Lower lobe of right lung (tissue), 2 donors: ENCODE measurements around the gene CA10. TPM values are rescaled to one million over a fixed set of nuclear protein-coding genes. Genes with fewer than 3 reads are reported as not detected.

Experiments used
- ATAC-seq, 2 donors: fragments of 200-7000 bp; cut with Tn5 transposase; one replicate each; pipeline ENCODE4 v1.9.1; 2020 to 2022; ENCODE audit warnings: mild to moderate bottlenecking in 2 of 2, moderate library complexity in 2 of 2
- DNase-seq: peaks from one replicate; pipeline ENCODE4 v3.0.0-alpha.2; 2020
- H3K27ac ChIP-seq: fragments of 200-600 bp; one replicate; pipeline ENCODE4 v1.8.0; 2022
- H3K27me3 ChIP-seq: fragments of 200-600 bp; one replicate; pipeline ENCODE4 v1.8.0; 2022; ENCODE audit warnings: low read depth
- H3K36me3 ChIP-seq: fragments of 200-600 bp; one replicate; pipeline ENCODE4 v1.8.0; 2022; ENCODE audit warnings: mild to moderate bottlenecking
- H3K4me1 ChIP-seq: fragments of 200-600 bp; one replicate; pipeline ENCODE4 v1.8.0; 2022
- H3K4me3 ChIP-seq: fragments of 200-600 bp; one replicate; pipeline ENCODE4 v1.8.0; 2022; ENCODE audit warnings: mild to moderate bottlenecking
- H3K9me3 ChIP-seq: fragments of 200-600 bp; one replicate; pipeline ENCODE4 v1.8.0; 2022
- intact Hi-C: fragments of 100-400 bp; cut with DNase I; formaldehyde crosslinking; loops from one replicate; pipeline ENCODE4 v1.11.0; 2022
- total RNA-seq: library from RNA; stranded (reverse); fragmentation: NEBNext Ultra II Directional; extraction: Animal tissue kit (Norgen Biotek cat#: 25700); gene quantifications from one replicate; pipeline ENCODE4 v1.2.1, GENCODE V29; 2021
- TF ChIP-seq, protein P1 (sequence below): fragments of 200-600 bp; IDR thresholded peaks from one replicate; pipeline ENCODE4 v1.8.0; 2022; ENCODE audit warnings: antibody characterized with exemption, mild to moderate bottlenecking
- donor health status: DM: no; HTN: yes; CAD: no; lungs with severe emphysema.

CA10 gene
- total RNA-seq, 1 donor from 2014 or later: not detected

DNA sequence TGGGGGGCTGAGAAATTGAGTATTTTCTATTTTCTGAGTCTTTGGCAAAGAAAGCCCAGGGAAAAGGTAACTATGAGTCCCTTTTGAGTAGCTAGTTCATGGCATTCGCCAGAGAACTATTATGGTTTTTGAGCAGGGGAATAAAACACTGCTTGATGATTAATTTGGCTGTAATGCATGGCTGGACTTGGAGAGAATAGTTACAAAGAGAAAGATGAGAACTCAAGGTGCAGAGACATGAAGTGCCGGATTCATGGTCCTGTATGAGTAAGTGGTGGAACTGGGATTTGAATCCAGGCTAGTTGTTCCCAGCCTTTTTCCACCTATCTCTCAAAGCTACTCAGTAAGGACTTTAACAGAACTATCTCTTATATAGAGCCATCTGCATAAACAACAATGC, 266.6 kb downstream of the CA10 start:
- no peak overlapping the region for H3K4me3 ChIP-seq
- no peaks in the 10 kb centered on the region for H3K36me3 ChIP-seq
- TF ChIP-seq, protein P1, sequence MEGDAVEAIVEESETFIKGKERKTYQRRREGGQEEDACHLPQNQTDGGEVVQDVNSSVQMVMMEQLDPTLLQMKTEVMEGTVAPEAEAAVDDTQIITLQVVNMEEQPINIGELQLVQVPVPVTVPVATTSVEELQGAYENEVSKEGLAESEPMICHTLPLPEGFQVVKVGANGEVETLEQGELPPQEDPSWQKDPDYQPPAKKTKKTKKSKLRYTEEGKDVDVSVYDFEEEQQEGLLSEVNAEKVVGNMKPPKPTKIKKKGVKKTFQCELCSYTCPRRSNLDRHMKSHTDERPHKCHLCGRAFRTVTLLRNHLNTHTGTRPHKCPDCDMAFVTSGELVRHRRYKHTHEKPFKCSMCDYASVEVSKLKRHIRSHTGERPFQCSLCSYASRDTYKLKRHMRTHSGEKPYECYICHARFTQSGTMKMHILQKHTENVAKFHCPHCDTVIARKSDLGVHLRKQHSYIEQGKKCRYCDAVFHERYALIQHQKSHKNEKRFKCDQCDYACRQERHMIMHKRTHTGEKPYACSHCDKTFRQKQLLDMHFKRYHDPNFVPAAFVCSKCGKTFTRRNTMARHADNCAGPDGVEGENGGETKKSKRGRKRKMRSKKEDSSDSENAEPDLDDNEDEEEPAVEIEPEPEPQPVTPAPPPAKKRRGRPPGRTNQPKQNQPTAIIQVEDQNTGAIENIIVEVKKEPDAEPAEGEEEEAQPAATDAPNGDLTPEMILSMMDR: no peak
- intact Hi-C loops: no loop called here
- DNase-seq (no peak), ATAC-seq (no peak)
- no peaks in the 10 kb centered on the region for H3K4me1 ChIP-seq
- no peak overlapping the region for H3K27ac ChIP-seq
- no peaks in the 10 kb centered on the region for H3K27me3 ChIP-seq
- H3K9me3 ChIP-seq: no peaks in the 10 kb centered on the region

DNA sequence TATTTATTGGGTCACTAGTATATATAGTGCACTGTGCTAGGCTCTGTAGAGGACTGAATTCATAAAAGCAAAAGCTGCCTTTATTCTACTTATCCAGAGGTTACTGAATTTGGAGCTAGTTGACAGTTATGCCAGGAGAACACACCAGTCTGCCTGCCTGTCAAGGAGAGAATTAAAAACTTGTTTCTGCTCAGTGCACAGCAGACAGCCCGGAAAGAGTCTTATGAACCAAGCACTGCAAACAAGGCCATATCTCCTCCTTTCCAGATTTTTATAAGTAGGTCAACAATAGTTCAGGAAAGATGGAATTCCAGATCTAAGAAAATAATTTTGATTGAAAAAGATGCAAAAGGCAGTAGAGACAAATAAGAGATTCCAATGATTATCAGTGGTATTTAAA, 267.8 kb downstream of the CA10 start:
- intact Hi-C loops: no loop called here
- no peaks in the 10 kb centered on the region for H3K27me3 ChIP-seq
- no peak for DNase-seq
- H3K9me3 ChIP-seq: no peaks in the 10 kb centered on the region
- no peak overlapping the region for H3K4me3 ChIP-seq
- no peaks in the 10 kb centered on the region for H3K36me3 ChIP-seq
- ATAC-seq: no peak
- no peak overlapping the region for H3K27ac ChIP-seq
- TF ChIP-seq, protein P1: no peak
- H3K4me1 ChIP-seq: no peaks in the 10 kb centered on the region

DNA sequence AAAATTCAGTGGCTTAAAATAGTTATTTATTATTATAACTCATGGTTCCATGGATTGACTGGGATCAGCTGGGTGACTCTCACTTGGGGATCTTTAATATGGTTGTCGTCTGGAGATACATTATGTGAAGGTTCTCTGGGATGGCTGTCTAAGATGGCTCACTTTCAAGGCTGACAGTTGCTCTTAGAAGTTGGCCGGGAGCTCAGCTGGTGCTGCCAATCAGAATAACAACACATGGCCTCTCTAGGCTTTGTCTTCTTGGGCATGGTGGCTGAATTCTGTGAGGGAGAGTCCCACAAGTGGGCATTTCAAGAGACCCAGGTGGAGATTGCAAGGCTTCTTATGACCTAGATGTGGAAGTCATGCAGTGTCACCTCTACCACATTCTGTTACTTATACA, 269.7 kb downstream of the CA10 start:
- intact Hi-C loops: no loop called here
- no peaks in the 10 kb centered on the region for H3K27me3 ChIP-seq
- H3K27ac ChIP-seq: no peak overlapping the region
- H3K9me3 ChIP-seq: no peaks in the 10 kb centered on the region
- H3K36me3 ChIP-seq: no peaks in the 10 kb centered on the region
- H3K4me3 ChIP-seq: no peak overlapping the region
- no peak for DNase-seq
- no peaks in the 10 kb centered on the region for H3K4me1 ChIP-seq
- TF ChIP-seq, protein P1: no peak
- ATAC-seq: no peak

DNA sequence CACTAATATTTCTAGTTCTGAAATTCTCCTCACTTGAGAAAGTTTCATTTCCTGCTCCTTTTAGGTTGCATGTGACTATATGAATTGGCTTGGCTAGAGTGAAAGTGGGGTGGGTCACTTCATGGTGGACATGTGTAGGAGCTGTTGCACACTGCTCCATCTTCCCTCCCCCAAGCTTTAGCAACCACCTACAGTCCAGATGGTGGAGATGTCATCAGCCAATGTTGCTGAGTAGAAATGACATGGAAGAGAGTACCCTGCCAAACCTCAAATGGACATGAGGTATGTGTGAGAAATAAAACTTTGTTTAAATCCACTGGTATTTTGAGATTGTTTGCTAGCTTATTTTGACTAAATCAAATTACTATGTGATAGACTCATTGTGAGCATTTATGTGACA, 281.5 kb downstream of the CA10 start:
- intact Hi-C loops: no loop called here
- ATAC-seq (no peak), DNase-seq (no peak)
- TF ChIP-seq, protein P1: no peak
- H3K27me3 ChIP-seq: no peaks in the 10 kb centered on the region
- no peaks in the 10 kb centered on the region for H3K9me3 ChIP-seq
- no peaks in the 10 kb centered on the region for H3K4me1 ChIP-seq
- no peak overlapping the region for H3K27ac ChIP-seq
- no peaks in the 10 kb centered on the region for H3K36me3 ChIP-seq
- H3K4me3 ChIP-seq: no peak overlapping the region

DNA sequence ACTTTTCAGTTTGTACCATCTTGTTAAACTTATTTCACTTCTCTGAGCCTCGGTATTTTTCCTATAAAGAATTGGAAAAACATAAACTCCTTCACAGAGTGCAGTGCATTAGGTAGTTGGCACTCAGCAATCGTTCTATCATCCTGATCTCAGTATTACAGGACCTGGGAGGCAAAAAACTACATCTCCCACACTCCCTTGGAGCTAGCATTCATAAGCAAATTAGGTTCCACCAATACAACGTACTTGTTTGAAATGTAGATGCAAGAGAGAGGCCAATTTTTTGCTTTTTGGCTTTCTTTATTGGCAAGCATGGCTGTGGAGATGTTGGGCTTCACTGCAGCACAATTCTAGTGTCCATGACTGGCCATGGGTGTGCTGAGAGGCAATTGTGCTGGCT, 285.2 kb downstream of the CA10 start:
- no peak for ATAC-seq
- no peaks in the 10 kb centered on the region for H3K9me3 ChIP-seq
- TF ChIP-seq, protein P1: no peak
- H3K36me3 ChIP-seq: no peaks in the 10 kb centered on the region
- no peak overlapping the region for H3K27ac ChIP-seq
- intact Hi-C loops: no loop called here
- H3K4me3 ChIP-seq: no peak overlapping the region
- no peaks in the 10 kb centered on the region for H3K27me3 ChIP-seq
- H3K4me1 ChIP-seq: no peaks in the 10 kb centered on the region
- no peak for DNase-seq

DNA sequence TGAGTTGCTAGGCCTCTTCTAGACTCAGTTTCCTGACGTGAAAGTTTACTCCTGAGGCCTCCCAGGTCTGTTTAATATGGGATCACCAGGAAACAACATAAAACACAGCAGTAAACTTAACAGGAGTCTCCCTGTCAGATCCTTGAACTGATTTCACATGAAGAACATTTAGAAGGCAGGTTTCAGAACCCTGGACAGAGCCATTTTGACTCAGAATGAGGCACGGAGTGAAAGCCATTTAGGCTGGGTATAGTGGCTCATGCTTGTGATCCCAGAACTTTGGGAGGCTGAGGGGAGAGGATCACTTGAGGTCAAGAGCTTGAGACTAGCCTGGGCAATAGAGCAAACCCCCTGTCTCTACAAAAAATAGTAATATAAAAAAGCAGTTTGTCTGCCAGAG, 289.1 kb downstream of the CA10 start:
- ATAC-seq (no peak), DNase-seq (no peak)
- intact Hi-C loops: no loop called here
- TF ChIP-seq, protein P1: no peak
- H3K27ac ChIP-seq: no peak overlapping the region
- H3K4me3 ChIP-seq: no peak overlapping the region
- H3K9me3 ChIP-seq: no peaks in the 10 kb centered on the region
- H3K36me3 ChIP-seq: no peaks in the 10 kb centered on the region
- H3K4me1 ChIP-seq: no peaks in the 10 kb centered on the region
- no peaks in the 10 kb centered on the region for H3K27me3 ChIP-seq
